Testis (tissue), 2 donors: ENCODE results near the gene PKIG.

ENCODE experiments used
- POLR2A ChIP-seq: fragments of 450-650 bp; IDR thresholded peaks from one replicate; pipeline ENCODE4 v1.6.1; 2017; ENCODE audit warnings: antibody characterized with exemption, mild to moderate bottlenecking, moderate library complexity
- TF ChIP-seq, protein P1 (sequence below), 3 experiments: fragments of 450-650 bp in 2 of 3; fragments of 200-600 bp in 1 of 3; sonication (generic) in 1 of 3; IDR thresholded peaks; one replicate each; pipeline ENCODE4 v1.5.1; 2016 to 2019; ENCODE audit warnings: antibody characterized with exemption in 3 of 3, mild to moderate bottlenecking in 2 of 3, moderate library complexity in 1 of 3

DNA sequence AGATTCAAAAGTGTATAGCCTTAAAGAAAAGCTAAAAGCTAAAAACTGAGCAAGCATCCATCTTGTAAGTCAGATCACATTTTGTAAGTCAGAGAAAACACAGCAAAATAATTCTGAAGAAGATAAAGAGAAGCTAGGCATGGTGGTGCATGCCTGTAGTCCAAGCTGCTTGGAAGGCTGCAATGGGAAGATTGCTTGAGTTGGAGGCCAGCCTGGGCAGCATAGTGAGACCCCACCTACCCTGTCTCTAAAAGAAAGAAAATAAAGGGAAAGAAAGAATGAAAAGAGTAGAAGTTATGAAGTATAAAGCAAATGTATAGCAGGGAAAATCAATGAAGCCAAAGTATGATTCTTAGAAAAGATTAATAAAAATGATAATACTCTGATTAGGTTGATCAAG is 20.5 kb upstream of the PKIG start:
- TF ChIP-seq, protein P1, sequence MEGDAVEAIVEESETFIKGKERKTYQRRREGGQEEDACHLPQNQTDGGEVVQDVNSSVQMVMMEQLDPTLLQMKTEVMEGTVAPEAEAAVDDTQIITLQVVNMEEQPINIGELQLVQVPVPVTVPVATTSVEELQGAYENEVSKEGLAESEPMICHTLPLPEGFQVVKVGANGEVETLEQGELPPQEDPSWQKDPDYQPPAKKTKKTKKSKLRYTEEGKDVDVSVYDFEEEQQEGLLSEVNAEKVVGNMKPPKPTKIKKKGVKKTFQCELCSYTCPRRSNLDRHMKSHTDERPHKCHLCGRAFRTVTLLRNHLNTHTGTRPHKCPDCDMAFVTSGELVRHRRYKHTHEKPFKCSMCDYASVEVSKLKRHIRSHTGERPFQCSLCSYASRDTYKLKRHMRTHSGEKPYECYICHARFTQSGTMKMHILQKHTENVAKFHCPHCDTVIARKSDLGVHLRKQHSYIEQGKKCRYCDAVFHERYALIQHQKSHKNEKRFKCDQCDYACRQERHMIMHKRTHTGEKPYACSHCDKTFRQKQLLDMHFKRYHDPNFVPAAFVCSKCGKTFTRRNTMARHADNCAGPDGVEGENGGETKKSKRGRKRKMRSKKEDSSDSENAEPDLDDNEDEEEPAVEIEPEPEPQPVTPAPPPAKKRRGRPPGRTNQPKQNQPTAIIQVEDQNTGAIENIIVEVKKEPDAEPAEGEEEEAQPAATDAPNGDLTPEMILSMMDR (IDR thresholded peaks at IDR 0.05): no peak
- TF ChIP-seq POLR2A: no peak
